GM12873 (cell line): ENCODE data around the gene TAF1D.

ENCODE experiments used
- CTCF ChIP-seq: IDR thresholded peaks from 2 replicates; pipeline ENCODE4 v1.5.1; 2012; ENCODE audit warnings: low read depth, mild to moderate bottlenecking, moderate library complexity, low read length, control low read depth; ENCODE audit not compliant: insufficient read depth; ENCODE audit errors: missing control alignments

Gene TAF1D

GRCh38 chr11:93697611-93698010, 43.7 kb downstream of the TAF1D start:
- TF ChIP-seq CTCF, result no peak

GRCh38 chr11:93694557-93694956, 46.7 kb downstream of the TAF1D start:
- no peak for TF ChIP-seq CTCF

- no peak for TF ChIP-seq CTCF
Observed at GRCh38 chr11:93694109-93694508, 47.2 kb downstream of the TAF1D start.

- TF ChIP-seq CTCF, result no peak
Observed at GRCh38 chr11:93689240-93689639, 52.1 kb downstream of the TAF1D start.

GRCh38 chr11:93686812-93687211, 54.5 kb downstream of the TAF1D start:
- TF ChIP-seq CTCF, result no peak

GRCh38 chr11:93686226-93686625, 55.1 kb downstream of the TAF1D start:
- no peak for TF ChIP-seq CTCF
